SU-DHL-6 (cell line): ENCODE data around the gene TIMM17A.

ENCODE experiments used
- H2AFZ ChIP-seq: fragments of 200-600 bp; sonication (generic); 2 replicates; pipeline ENCODE4 v1.6.1; 2014; ENCODE audit warnings: low read depth, mild to moderate bottlenecking, moderate library complexity, mixed read lengths, antibody characterized with exemption, low read length; ENCODE audit not compliant: severe bottlenecking
- H3F3A ChIP-seq: fragments of 200-600 bp; shearing (Covaris generic); 2 replicates; pipeline ENCODE4 v1.6.0; 2016; ENCODE audit warnings: antibody characterized with exemption, mild to moderate bottlenecking; ENCODE audit not compliant: insufficient read depth
- H3K27ac ChIP-seq: fragments of 200-600 bp; sonication (generic); 2 replicates; pipeline ENCODE4 v1.5.1; 2016; ENCODE audit warnings: low read depth, mild to moderate bottlenecking, low read length, moderate library complexity, mixed read lengths
- H3K27me3 ChIP-seq: fragments of 200-600 bp; sonication (generic), shearing (Covaris generic); 2 replicates; pipeline ENCODE4 v1.6.0; 2014; ENCODE audit warnings: mild to moderate bottlenecking, low read length
- H3K36me3 ChIP-seq: fragments of 200-600 bp; sonication (generic); 2 replicates; pipeline ENCODE4 v1.6.1; 2014; ENCODE audit warnings: mild to moderate bottlenecking, low read length, mixed read lengths
- H3K4me2 ChIP-seq: fragments of 300-600, 200-600 bp; shearing (Covaris generic), sonication (generic); 2 replicates; pipeline ENCODE4 v1.6.0; 2014; ENCODE audit warnings: low read length, low read depth, mild to moderate bottlenecking; ENCODE audit not compliant: poor library complexity, severe bottlenecking
- H3K4me3 ChIP-seq: fragments of 200-600 bp; sonication (generic); 2 replicates; pipeline ENCODE4 v1.5.1; 2014; ENCODE audit warnings: antibody characterized with exemption, low read length, mild to moderate bottlenecking, mixed read lengths; ENCODE audit not compliant: insufficient read depth, poor library complexity, severe bottlenecking
- H3K79me2 ChIP-seq: fragments of 200-600 bp; sonication (generic); 2 replicates; pipeline ENCODE4 v1.6.1; 2014; ENCODE audit warnings: mild to moderate bottlenecking, low read length, moderate library complexity; ENCODE audit not compliant: insufficient read depth
- H3K9ac ChIP-seq: fragments of 200-600 bp; sonication (generic); 2 replicates; pipeline ENCODE4 v1.7.0; 2014; ENCODE audit warnings: mild to moderate bottlenecking, low read length
- H3K9me2 ChIP-seq: fragments of 200-600 bp; sonication (generic); replicated peaks from 2 replicates; pipeline ENCODE4 v1.6.1; 2014; ENCODE audit warnings: low read length; ENCODE audit not compliant: insufficient read depth
- H3K9me3 ChIP-seq: fragments of 200-600 bp; sonication (generic); 2 replicates; pipeline ENCODE4 v1.6.1; 2014; ENCODE audit warnings: low read length, mixed read lengths; ENCODE audit not compliant: insufficient read depth
- H4K20me1 ChIP-seq: fragments of 200-600 bp; sonication (generic); 2 replicates; pipeline ENCODE4 v1.6.1; 2014; ENCODE audit warnings: low read depth, mild to moderate bottlenecking, antibody characterized with exemption, low read length, moderate library complexity, mixed read lengths
- CTCF ChIP-seq: fragments of 200-600 bp; sonication (generic); IDR thresholded peaks from one replicate; pipeline ENCODE4 v1.5.1; 2017; ENCODE audit warnings: antibody characterized with exemption, mild to moderate bottlenecking, low read length, moderate library complexity; ENCODE audit not compliant: insufficient read depth, poor library complexity, severe bottlenecking
- EZH2phosphoT487 ChIP-seq: fragments of 200-600 bp; sonication (generic), shearing (Covaris generic); conservative IDR thresholded peaks from 2 replicates; pipeline ENCODE4 v1.6.1; 2018; ENCODE audit warnings: mild to moderate bottlenecking, antibody characterized with exemption, low read length, moderate library complexity, mixed read lengths

TIMM17A gene

GRCh38 chr1:201966171-201966570, 10.9 kb downstream of the TIMM17A start:
- Histone ChIP-seq H3K27me3 (no peaks in the 10 kb centered on the region), H3K9me3 (no peaks in the 10 kb centered on the region), H3K9ac (no peak overlapping the region), H3K9me2 (no peaks in the 10 kb centered on the region), H3F3A (peaks cover 12% of the 10 kb centered on the region; the same call in 1 of the 2 replicates), H3K36me3 (peaks cover 35% of the 10 kb centered on the region), H3K79me2 (peaks cover 3% of the 10 kb centered on the region; the same call in 1 of the 2 replicates), H4K20me1 (no peaks in the 10 kb centered on the region), H3K4me2 (no peak overlapping the region), H2AFZ (no peak overlapping the region), H3K27ac (no peak overlapping the region), H3K4me3 (no peak overlapping the region)
- no peak for TF ChIP-seq CTCF
- no peak for TF ChIP-seq EZH2phosphoT487

- no peak overlapping the region for H3K9ac ChIP-seq
- no peak overlapping the region for H3K4me2 ChIP-seq
- H3K9me3 ChIP-seq = no peaks in the 10 kb centered on the region
- no peak overlapping the region for H3K27ac ChIP-seq
- H3K79me2 ChIP-seq = peaks cover 3% of the 10 kb centered on the region; the same call in 1 of the 2 replicates
- peaks cover 16% of the 10 kb centered on the region; the same call in 1 of the 2 replicates for H3F3A ChIP-seq
- no peak overlapping the region for H2AFZ ChIP-seq
- H3K36me3 ChIP-seq = peaks cover 28% of the 10 kb centered on the region
- no peaks in the 10 kb centered on the region for H3K9me2 ChIP-seq
- TF ChIP-seq EZH2phosphoT487 (no peak), CTCF (no peak)
- H3K4me3 ChIP-seq = no peak overlapping the region
- H4K20me1 ChIP-seq = no peaks in the 10 kb centered on the region
- H3K27me3 ChIP-seq = no peaks in the 10 kb centered on the region
Measured at GRCh38 chr1:201968202-201968925, 13.1 kb downstream of the TIMM17A start.

GRCh38 chr1:201970334-201971159, 15.2 kb downstream of the TIMM17A start:
- Histone ChIP-seq H3K4me3 (no peak overlapping the region), H3K9ac (no peak overlapping the region), H3K36me3 (peaks cover 20% of the 10 kb centered on the region), H3K9me3 (no peaks in the 10 kb centered on the region), H3K9me2 (no peaks in the 10 kb centered on the region), H3F3A (peaks cover 16% of the 10 kb centered on the region; the same call in 1 of the 2 replicates), H3K27ac (no peak overlapping the region), H3K79me2 (peaks cover 3% of the 10 kb centered on the region; the same call in 1 of the 2 replicates), H3K4me2 (no peak overlapping the region), H4K20me1 (no peaks in the 10 kb centered on the region), H2AFZ (no peak overlapping the region), H3K27me3 (no peaks in the 10 kb centered on the region)
- TF ChIP-seq CTCF (no peak), EZH2phosphoT487 (no peak)
